Measurements from ENCODE around the gene SFXN3. TPM values are rescaled to one million over a fixed set of nuclear protein-coding genes. Genes with fewer than 3 reads are reported as not detected.

The SFXN3 gene
- polyA plus RNA-seq (2013, experiment 1 of 2): 99.8 TPM
- 93.2 TPM for polyA plus RNA-seq (2013, experiment 2 of 2)

- Histone ChIP-seq H3K23ac (ENCODE audit: low read length in 2 of 2) (no peak within 1 kb of the TSS), H3K4ac (ENCODE audit: low read depth in 1 of 2, low read length in 2 of 2) (peak within 1 kb of the TSS; percentile 69 to 88), H2BK120ac (ENCODE audit: low read depth, low read length) (peak within 1 kb of the TSS; percentile 86), H3K14ac (ENCODE audit: low read length in 2 of 2) (peak within 1 kb of the TSS in 1 of 2 experiments; percentile 56), H4K8ac (ENCODE audit: low read length) (peak within 1 kb of the TSS; percentile 90), H3K27ac (ENCODE audit: low read length, poor library complexity, severe bottlenecking) (peak within 1 kb of the TSS; percentile 99), H3K36me3 (ENCODE audit: control insufficient read depth in 1 of 2, insufficient read depth in 2 of 2, low read depth in 1 of 2, low read length in 2 of 2) (peaks cover 18 to 19% of the 10 kb centered on the region in 2 experiments), H3K9me3 (ENCODE audit: control insufficient read depth, low read length) (no peaks in the 10 kb centered on the region), H3K79me1 (replicated peaks; ENCODE audit: low read length, poor library complexity, severe bottlenecking) (peaks cover 19% of the 10 kb centered on the region), H2BK5ac (ENCODE audit: low read depth, low read length, poor library complexity, severe bottlenecking) (no peak within 1 kb of the TSS), H3K4me2 (ENCODE audit: low read length, poor library complexity, severe bottlenecking) (peak within 1 kb of the TSS; percentile 84), H2BK15ac (ENCODE audit: low read depth, poor library complexity, severe bottlenecking) (peak within 1 kb of the TSS; percentile 38), H2BK12ac (ENCODE audit: low read length in 2 of 2) (peak within 1 kb of the TSS in 1 of 2 experiments; percentile 53), H2AFZ (ENCODE audit: low read depth, low read length) (peak within 1 kb of the TSS; percentile 79), H3K9ac (ENCODE audit: low read length) (peak within 1 kb of the TSS; percentile 99), H3K18ac (ENCODE audit: low read depth in 1 of 2, low read length in 2 of 2) (peak within 1 kb of the TSS; percentile 87 to 99), H4K91ac (ENCODE audit: low read length) (peak within 1 kb of the TSS; percentile 83), H3K4me1 (ENCODE audit: control insufficient read depth, insufficient read depth, low read depth, low read length) (peaks cover 24% of the 10 kb centered on the region), H3K27me3 (ENCODE audit: control insufficient read depth in 1 of 2, insufficient read depth in 1 of 2, low read length in 2 of 2) (peaks cover 0 to 14% of the 10 kb centered on the region in 2 experiments), H2AK5ac (ENCODE audit: low read length, severe bottlenecking) (no peak within 1 kb of the TSS), H3K4me3 (ENCODE audit: insufficient read depth in 1 of 2, low read depth in 1 of 2, low read length in 2 of 2) (peak within 1 kb of the TSS; percentile 75 to 97)
- peak; percentile 93 for DNase-seq
- WGBS: under 1% methylated on average over 36 of the region's 38 CpGs
Measured at GRCh38 chr10:101031128-101031795, at the start of gene SFXN3, which contains the start of gene PDZD7. TSS of gene SFXN3 (plus strand) at chr10:101031234. CDS start at chr10:101034695, 3,461 bp downstream. TSS of gene PDZD7 (minus strand) at chr10:101031129. CDS start at chr10:101030219, 910 bp downstream.

GRCh38 chr10:100982916-100983830 is 47.9 kb upstream of the SFXN3 start:
- H2BK5ac ChIP-seq (ENCODE audit: low read depth, low read length, poor library complexity, severe bottlenecking): no peak overlapping the region

GRCh38 chr10:100983868-100984671 is 47.0 kb upstream of the SFXN3 start:
- Histone ChIP-seq H3K4me2 (ENCODE audit: low read length, poor library complexity, severe bottlenecking) (no peak overlapping the region), H4K8ac (ENCODE audit: low read length) (no peak overlapping the region), H2AK5ac (ENCODE audit: low read length, severe bottlenecking) (no peak overlapping the region), H3K4me3 (ENCODE audit: insufficient read depth in 1 of 2, low read depth in 1 of 2, low read length in 2 of 2) (no peak overlapping the region), H3K79me1 (replicated peaks; ENCODE audit: low read length, poor library complexity, severe bottlenecking) (peaks cover 32% of the 10 kb centered on the region), H2AFZ (ENCODE audit: low read depth, low read length) (no peak overlapping the region), H3K18ac (ENCODE audit: low read depth in 1 of 2, low read length in 2 of 2) (no peak overlapping the region), H3K4ac (ENCODE audit: low read depth in 1 of 2, low read length in 2 of 2) (no peak overlapping the region), H3K23ac (ENCODE audit: low read length in 2 of 2) (no peak overlapping the region), H2BK120ac (ENCODE audit: low read depth, low read length) (no peak overlapping the region), H2BK12ac (ENCODE audit: low read length in 2 of 2) (no peak overlapping the region), H3K27ac (ENCODE audit: low read length, poor library complexity, severe bottlenecking) (no peak overlapping the region), H3K4me1 (ENCODE audit: control insufficient read depth, insufficient read depth, low read depth, low read length) (peaks cover 24% of the 10 kb centered on the region), H3K9ac (ENCODE audit: low read length) (no peak overlapping the region), H3K14ac (ENCODE audit: low read length in 2 of 2) (no peak overlapping the region), H4K91ac (ENCODE audit: low read length) (no peak overlapping the region), H2BK15ac (ENCODE audit: low read depth, poor library complexity, severe bottlenecking) (no peak overlapping the region), H3K9me3 (ENCODE audit: control insufficient read depth, low read length) (no peaks in the 10 kb centered on the region), H3K36me3 (ENCODE audit: control insufficient read depth in 1 of 2, insufficient read depth in 2 of 2, low read depth in 1 of 2, low read length in 2 of 2) (peaks cover 47 to 56% of the 10 kb centered on the region in 2 experiments), H3K27me3 (ENCODE audit: control insufficient read depth in 1 of 2, insufficient read depth in 1 of 2, low read length in 2 of 2) (no peaks in the 10 kb centered on the region), H2BK5ac (ENCODE audit: low read depth, low read length, poor library complexity, severe bottlenecking) (no peak overlapping the region)
- no peak for DNase-seq
- WGBS: 97% methylated on average over 13 of the region's 13 CpGs

More at GRCh38 chr10:100982916-100983830, 47.9 kb upstream of the SFXN3 start:
- no peak overlapping the region for H3K27ac ChIP-seq (ENCODE audit: low read length, poor library complexity, severe bottlenecking)
- H2BK120ac ChIP-seq (ENCODE audit: low read depth, low read length): no peak overlapping the region
- no peak overlapping the region for H3K4ac ChIP-seq (ENCODE audit: low read depth in 1 of 2, low read length in 2 of 2)
- H3K36me3 ChIP-seq (ENCODE audit: control insufficient read depth in 1 of 2, insufficient read depth in 2 of 2, low read depth in 1 of 2, low read length in 2 of 2): peaks cover 50 to 56% of the 10 kb centered on the region in 2 experiments
- no peak for DNase-seq
- no peak overlapping the region for H2AFZ ChIP-seq (ENCODE audit: low read depth, low read length)
- H3K18ac ChIP-seq (ENCODE audit: low read depth in 1 of 2, low read length in 2 of 2): no peak overlapping the region
- H3K4me2 ChIP-seq (ENCODE audit: low read length, poor library complexity, severe bottlenecking): no peak overlapping the region
- WGBS: 98% methylated on average over 23 of the region's 24 CpGs
- no peaks in the 10 kb centered on the region for H3K27me3 ChIP-seq (ENCODE audit: control insufficient read depth in 1 of 2, insufficient read depth in 1 of 2, low read length in 2 of 2)
- H4K8ac ChIP-seq (ENCODE audit: low read length): no peak overlapping the region
- no peaks in the 10 kb centered on the region for H3K9me3 ChIP-seq (ENCODE audit: control insufficient read depth, low read length)
- H2BK12ac ChIP-seq (ENCODE audit: low read length in 2 of 2): no peak overlapping the region
- no peak overlapping the region for H2AK5ac ChIP-seq (ENCODE audit: low read length, severe bottlenecking)
- no peak overlapping the region for H3K14ac ChIP-seq (ENCODE audit: low read length in 2 of 2)
- no peak overlapping the region for H2BK15ac ChIP-seq (ENCODE audit: low read depth, poor library complexity, severe bottlenecking)
- no peak overlapping the region for H3K23ac ChIP-seq (ENCODE audit: low read length in 2 of 2)
- H4K91ac ChIP-seq (ENCODE audit: low read length): no peak overlapping the region
- H3K4me3 ChIP-seq (ENCODE audit: insufficient read depth in 1 of 2, low read depth in 1 of 2, low read length in 2 of 2): no peak overlapping the region
- no peak overlapping the region for H3K9ac ChIP-seq (ENCODE audit: low read length)
- peaks cover 24% of the 10 kb centered on the region for H3K79me1 ChIP-seq (replicated peaks; ENCODE audit: low read length, poor library complexity, severe bottlenecking)
- H3K4me1 ChIP-seq (ENCODE audit: control insufficient read depth, insufficient read depth, low read depth, low read length): peaks cover 20% of the 10 kb centered on the region

Data from mesenchymal stem cell (in vitro differentiated cells and primary cell).